Measurements from ENCODE around the gene CLIP1.

DNA sequence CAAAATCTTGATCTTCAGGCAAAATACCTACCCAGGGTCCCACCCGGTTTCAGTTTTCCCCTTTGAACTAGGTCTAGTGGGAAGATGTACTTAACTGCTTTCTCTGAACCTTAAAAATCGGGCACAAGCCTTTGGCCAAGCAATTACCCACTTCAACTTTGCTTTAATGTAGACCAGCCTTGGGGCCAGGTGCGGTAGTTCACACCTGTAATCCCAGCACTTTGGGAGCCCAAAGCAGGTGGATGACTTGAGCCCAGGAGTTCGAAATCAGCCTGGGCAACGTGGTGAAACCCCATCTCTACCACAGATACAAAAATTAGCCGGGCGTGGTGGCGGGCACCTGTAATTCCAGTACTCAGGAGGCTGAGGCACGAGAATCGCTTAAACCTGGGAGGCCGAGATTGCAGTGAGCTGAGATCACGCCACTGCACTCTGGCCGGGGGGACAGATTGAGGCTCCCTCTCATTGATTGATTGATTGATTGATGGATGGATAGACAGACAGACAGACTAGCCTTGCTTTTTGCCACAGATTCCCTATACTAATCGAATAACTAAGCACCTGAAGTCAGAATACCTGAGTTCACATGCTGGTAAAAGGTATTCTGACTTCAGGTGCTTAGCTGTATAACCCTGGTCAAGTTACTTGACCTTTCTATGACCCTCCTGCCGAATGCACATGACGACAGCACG is 1.9 kb downstream of the CLIP1 start:
- TF ChIP-seq, protein P1, sequence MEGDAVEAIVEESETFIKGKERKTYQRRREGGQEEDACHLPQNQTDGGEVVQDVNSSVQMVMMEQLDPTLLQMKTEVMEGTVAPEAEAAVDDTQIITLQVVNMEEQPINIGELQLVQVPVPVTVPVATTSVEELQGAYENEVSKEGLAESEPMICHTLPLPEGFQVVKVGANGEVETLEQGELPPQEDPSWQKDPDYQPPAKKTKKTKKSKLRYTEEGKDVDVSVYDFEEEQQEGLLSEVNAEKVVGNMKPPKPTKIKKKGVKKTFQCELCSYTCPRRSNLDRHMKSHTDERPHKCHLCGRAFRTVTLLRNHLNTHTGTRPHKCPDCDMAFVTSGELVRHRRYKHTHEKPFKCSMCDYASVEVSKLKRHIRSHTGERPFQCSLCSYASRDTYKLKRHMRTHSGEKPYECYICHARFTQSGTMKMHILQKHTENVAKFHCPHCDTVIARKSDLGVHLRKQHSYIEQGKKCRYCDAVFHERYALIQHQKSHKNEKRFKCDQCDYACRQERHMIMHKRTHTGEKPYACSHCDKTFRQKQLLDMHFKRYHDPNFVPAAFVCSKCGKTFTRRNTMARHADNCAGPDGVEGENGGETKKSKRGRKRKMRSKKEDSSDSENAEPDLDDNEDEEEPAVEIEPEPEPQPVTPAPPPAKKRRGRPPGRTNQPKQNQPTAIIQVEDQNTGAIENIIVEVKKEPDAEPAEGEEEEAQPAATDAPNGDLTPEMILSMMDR (CRISPR knock-in tag; IDR thresholded peaks at IDR 0.05): no peak
- no peak for TF ChIP-seq STAT5B (CRISPR knock-in tag; IDR thresholded peaks at IDR 0.05)
- no peak for TF ChIP-seq POLR2AphosphoS5 (IDR thresholded peaks at IDR 0.05; ENCODE audit: low read depth, low read length)
- TF ChIP-seq, protein P2, sequence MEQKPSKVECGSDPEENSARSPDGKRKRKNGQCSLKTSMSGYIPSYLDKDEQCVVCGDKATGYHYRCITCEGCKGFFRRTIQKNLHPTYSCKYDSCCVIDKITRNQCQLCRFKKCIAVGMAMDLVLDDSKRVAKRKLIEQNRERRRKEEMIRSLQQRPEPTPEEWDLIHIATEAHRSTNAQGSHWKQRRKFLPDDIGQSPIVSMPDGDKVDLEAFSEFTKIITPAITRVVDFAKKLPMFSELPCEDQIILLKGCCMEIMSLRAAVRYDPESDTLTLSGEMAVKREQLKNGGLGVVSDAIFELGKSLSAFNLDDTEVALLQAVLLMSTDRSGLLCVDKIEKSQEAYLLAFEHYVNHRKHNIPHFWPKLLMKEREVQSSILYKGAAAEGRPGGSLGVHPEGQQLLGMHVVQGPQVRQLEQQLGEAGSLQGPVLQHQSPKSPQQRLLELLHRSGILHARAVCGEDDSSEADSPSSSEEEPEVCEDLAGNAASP (CRISPR knock-in tag; IDR thresholded peaks at IDR 0.05; ENCODE audit: borderline replicate concordance): no peak
- TF ChIP-seq TBX3 (IDR thresholded peaks at IDR 0.05; ENCODE audit: borderline replicate concordance): no peak
- TF ChIP-seq CBX2 (IDR thresholded peaks at IDR 0.05; ENCODE audit: low read depth, low read length): no peak
- TF ChIP-seq CBX2 (CRISPR knock-in tag; IDR thresholded peaks at IDR 0.05; ENCODE audit: low read depth): no peak
- TF ChIP-seq ATF1 (CRISPR knock-in tag; IDR thresholded peaks at IDR 0.05): no peak
